NCI-H2107 treated with DMSO at 0.1 percent for 48 hours (cell line): Measurements from ENCODE around the gene BMP7.
"Not testable (repeated sequence)": the region's sequence is repeated elsewhere in the genome, so short reads cannot be mapped to it uniquely, and the experiment has no call there.

Source experiments
- DNase-seq: peaks from one replicate; lab custom pipeline; 2025; ENCODE audit not compliant: unreplicated experiment; lab: John Stamatoyannopoulos, UW

BMP7 gene

GRCh38 chr20:57251344-57251743 is 15.1 kb downstream of the BMP7 start:
- no peak for DNase-seq

DNA sequence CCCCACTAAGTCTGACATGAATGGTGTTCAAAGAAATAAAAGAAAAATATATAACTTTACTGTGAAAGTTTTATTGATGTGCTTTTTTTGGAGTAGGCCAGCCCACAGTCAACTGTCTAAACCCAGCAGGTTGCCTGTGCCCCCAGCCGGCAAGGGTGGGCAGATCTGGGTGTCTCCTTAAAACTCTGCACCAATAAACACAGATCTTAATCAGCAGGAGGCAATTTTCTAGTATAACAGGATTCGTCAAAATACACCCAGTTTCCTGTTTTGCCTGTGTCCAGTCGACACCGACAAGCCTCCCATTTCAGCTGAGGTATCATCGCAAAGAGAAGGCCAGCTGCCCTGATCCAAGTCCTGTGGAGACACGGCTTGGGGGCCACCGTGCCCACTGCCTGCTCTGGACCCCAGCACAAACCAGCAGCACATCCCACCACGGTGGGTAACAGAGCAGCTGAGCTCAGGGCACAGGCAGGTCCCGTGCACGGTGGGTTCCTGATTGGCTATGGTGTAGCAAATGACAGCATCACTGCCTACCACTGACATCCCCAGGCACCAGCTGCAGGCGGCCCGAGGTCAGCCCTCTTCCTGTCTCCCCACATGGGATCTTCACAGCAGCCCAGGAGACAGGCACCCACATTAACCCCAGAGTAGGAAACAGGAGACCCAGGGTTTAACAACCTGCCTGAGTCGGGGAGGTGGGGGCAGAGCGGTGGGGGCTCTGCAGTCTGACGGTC is 15.7 kb downstream of the BMP7 start:
- DNase-seq, result no peak

DNA sequence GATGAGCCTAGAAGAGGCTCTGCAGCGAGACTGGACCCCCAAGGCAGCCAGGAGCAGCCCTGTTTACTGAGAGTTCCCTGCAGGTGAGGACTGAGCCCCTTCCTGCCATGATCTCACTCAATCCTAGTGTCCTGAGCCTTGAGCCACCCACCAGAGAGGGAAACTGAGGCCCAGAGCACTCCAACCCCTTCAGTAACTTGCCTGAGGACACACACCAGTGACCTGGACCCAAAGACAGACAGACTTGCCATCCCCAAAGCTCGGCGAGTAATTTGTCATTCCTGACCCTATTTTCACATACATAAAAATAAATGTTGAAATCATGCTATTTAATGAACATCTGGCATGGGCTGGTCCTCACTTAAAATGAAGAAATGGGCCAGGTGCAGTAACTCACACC is 16.7 kb downstream of the BMP7 start:
- DNase-seq, result no peak

DNA sequence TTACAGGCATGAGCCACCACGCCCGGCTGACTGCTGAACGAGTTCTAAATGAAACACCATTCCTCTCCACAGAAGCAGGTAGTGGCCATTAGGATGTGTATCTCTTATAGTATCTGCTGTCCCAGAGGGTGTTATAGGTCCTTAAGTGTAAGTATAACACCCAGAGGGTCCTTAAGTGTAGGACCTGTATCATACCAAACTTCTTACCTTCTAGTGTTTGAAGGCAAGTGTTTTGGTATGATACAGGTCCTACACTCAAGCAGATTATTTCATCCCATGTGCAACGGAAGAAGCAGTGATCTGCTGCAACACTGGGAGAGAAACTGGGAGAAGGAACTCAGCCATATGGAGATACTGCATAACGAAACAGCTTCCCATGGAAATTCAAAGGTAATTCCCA is 17.4 kb downstream of the BMP7 start:
- DNase-seq, result no peak

DNA sequence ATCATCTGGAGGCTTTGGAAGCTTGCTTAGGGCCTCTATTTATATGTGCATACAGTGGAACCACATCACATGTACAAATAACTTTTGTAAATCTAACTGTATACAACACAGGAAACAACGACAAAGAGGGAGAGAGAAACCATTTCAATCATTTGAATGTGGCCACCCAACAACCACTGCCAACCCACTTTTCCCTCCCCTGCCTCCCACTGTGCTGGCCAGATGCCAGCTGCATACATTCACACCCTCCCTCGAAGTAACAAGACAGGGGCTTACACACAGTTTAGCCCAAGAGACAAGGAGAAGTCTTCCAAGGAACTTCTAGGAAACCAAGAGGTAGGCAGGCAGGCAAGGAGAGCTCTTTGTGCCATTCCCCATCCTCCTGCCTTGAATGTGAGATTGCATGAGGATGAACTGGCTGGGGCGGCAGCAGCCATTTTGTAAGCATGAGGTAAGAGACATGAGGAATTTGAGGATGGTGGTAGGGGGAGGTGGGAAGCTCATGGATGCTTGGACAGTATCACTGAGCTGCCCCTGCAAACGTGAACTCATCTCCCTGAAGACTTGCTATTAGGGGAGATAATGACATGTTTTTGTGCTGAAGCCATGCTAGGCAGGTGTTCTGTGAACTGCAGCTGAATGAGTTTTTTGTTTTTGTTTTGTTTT is 18.2 kb downstream of the BMP7 start:
- no peak for DNase-seq

- no peak for DNase-seq
These were observed 19.0 kb downstream of the BMP7 start for GRCh38 chr20:57247292-57247965.

DNA sequence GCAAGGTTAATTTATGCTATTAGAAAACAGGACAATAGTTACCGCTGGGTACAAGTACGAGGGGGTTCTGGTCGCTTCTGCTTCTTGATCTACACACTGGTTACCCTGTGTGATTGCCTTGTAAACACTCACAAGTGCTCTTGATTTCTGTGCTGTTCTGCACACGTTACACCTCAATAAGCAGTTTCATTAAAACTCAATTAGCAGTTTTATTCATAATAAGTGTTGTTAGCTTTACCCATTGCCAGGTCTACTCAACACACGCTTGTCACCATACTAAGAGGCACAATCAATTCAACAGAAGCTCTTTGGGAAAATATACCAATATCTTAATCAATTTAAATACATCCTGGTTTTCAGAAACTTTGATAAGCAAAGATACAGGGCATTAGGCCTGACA is 20.4 kb downstream of the BMP7 start:
- DNase-seq, result no peak

DNA sequence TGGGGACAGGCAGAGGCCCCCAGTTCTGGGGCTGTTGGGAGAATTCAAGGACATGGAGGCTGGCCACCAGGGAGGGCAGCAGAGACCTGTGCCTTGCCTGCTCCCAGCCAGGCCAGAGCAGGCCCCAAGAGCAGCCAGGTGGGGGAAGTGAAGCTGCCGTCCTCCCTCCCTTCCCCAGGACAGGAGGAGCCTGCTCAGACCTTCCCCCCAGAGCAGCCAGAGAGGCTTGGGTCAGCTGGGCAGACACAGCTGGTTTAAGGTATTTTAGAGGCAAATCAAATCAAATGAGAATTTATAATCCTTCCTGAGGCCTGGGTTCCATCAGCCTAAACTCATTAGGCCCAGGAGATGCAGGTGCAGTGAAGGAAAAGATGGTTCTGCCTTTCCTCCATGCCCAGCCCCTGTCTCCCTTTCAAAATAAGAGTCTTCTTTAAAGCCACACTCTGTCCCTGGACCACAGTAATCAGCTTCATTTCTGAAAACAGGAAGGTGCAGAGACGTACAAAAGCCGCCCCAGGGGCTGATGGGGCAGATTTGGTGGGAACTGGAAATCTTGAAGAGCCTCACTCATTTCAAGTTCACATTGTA is 21.7 kb downstream of the BMP7 start:
- no peak for DNase-seq

DNA sequence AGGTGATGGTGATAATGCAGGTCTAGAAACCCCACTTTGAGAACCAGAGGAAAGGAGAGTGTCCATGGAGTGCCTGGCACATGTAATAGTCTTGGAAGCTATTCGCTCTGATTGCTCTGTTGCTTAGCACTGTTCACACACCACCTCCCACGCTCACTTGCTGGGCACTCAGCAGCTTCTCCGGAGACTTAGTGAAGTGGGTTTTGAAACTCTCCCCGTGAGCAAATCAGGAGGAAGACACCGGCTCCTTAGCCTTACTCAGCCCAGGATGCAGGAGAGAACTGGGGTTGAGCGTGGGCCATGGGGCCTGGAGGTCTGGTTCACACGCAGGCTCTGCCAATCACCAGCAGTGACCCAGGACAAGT is 22.2 kb downstream of the BMP7 start:
- DNase-seq, result no peak

- DNase-seq, result no peak
These were observed 22.8 kb downstream of the BMP7 start for GRCh38 chr20:57243480-57244220.

DNA sequence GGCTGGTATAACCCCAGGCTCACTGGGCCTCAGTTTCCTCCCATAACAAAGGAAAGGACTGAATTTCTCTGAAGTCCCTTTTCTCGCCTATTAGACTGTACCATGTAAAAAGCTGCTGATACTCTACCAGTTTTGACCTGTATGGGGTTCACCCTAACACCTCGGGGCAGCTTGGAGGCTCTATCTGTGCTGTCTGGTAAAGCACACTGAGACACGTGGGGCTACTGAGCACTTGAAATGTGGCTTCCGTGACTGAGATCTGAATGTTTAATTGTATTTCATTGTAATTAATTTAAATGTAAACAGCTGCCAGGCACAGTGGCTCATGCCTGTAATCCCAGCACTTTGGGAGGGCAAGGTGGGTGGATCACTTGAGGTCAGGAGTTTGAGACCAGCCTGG is 24.0 kb downstream of the BMP7 start:
- no peak for DNase-seq

DNA sequence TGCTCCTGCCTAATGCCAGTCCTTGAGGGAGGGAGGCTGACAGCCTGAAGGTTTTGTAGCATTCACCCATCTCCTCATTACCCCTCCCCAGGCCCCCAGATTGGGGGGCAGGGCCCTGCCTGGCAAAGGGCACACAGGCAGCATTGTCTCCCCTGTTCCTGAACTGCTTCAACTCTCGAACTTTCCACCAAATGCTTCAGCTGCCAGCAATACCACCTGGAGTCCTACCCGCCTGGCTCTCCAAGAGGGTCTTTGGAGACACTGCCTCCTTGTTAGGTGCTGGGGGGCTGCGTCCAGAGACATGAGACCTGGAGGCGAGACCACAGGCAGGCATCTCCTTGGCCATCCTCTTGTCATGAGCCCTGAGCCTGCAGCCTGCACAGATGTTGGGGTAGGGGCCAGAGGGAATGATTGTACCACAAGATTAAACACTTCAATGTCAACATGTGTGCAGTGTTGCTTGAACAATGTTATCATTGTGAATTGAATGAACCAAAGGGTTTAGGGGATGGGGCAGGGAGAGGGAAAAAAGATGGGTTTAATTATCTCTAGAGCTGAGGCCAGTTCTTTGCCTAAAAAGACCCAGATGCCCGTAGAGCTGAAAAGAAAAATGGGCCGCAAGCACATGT is 25.0 kb downstream of the BMP7 start:
- DNase-seq, result no peak

DNA sequence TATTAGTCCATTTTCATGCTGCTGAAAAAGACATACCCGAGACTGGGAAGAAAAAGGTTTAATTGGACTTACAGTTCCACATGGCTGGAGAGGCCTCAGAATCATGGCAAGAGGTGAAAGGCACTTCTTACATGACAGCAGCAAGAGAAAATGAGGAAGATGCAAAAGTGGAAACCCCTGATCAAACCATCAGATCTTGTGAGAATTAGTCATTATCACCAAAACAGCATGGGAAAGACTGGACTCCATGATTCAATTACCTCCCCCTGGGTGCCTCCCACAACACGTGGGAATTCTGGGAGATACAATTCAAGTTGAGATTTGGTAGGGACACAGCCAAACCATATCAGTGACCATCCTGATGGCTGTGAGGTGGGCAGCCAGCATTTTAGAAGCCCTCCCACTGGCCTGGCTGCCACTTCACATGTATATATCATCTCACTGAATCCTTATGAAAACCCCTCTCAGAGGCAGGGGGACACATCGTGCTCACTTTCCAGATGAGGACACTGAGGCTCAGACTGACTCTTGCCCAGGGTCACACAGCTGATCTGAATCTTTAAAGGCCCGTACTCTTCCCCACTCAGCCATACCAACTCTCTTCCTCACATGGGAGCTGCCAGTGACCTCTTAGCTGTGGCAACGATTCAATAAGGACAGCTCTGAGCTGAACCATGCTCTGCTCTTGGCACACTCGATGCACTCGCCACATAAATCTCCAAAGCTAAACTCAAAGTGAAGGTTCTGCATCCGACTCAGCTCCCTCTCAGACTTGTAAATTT is 25.7 kb downstream of the BMP7 start:
- no peak for DNase-seq

GRCh38 chr20:57239725-57240124 is 26.7 kb downstream of the BMP7 start:
- not testable (repeated sequence) for DNase-seq

DNA sequence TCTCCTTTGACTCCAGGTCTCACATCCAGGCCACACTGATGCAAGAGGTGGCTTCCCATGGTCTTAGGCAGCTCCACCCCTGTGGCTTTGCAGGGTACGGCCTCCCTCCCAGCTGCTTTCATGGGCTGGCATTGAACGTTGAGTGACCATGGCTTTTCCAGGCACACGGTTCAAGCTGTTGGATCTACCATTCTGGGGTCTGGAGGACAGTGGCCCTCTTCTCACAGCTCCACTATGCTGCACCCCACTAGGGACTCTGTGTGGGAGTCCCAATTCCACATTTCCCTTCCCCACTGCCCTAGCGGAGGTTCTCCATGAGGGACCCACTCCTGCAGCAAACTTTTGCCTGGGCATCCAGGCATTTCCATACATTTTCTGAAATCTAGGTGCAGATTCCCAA is 27.1 kb downstream of the BMP7 start:
- DNase-seq, result not testable (repeated sequence)

GRCh38 chr20:57238089-57238488 is 28.4 kb downstream of the BMP7 start:
- DNase-seq, result no peak

DNA sequence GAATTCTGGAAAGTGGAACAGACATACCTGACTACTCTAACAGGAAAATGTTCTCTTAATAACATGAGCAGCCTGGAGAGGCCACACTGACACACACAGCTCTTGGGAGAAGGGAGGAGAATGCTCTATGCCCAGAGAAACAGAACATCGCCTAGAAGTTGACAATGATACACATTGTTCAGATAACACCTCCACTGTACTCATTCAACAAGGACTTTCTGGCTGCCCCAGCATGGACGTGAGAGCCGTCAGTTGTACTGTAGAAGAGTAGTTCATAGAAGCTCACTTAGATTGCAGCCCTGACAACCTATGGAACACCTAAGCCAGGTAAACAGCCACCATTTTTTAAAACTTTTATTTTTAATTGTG is 28.9 kb downstream of the BMP7 start:
- no peak for DNase-seq

GRCh38 chr20:57236813-57237584 is 29.4 kb downstream of the BMP7 start:
- no peak for DNase-seq

DNA sequence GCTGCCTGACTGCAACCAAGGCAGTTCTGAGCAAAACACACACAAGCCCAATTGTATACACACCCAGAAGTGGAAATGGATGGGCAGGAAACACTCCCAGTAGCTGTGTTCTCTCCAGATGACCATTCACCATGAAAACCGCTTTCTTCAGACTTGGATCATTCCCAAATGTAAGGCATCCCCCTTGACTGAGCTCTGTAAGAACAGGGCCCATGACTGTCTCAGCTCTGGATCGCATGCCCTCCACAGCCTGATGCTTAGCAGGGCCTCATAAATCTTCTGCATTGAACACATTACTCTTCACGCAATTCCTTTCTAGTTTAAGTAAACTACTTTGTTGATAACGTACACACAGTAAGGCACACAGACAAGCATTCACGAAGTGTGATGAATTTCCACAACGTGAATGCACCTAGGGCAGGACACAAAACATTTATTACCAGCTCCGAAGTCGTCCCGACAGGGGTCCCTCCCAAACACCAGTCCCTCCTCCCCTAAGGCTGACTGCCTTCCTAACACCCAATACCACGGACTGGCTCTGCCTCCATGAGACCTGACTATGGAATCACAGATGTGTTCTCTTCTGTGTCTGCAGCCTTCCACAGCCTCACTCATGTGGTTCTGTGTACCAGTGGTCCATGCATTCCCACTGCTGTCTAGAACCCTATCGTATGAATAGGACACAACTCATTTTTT is 31.7 kb downstream of the BMP7 start:
- no peak for DNase-seq
